HG03064 (cell line): ENCODE results near the gene CTCF.
"Not testable (repeated sequence)": the region's sequence is repeated elsewhere in the genome, so short reads cannot be mapped to it uniquely, and the experiment has no call there.

Experiments used
- ATAC-seq: cut with Tn5 transposase; IDR thresholded peaks from one replicate; pipeline ENCODE4 v1.9.1; 2021; ENCODE audit warnings: low read depth; ENCODE audit not compliant: unreplicated experiment

Gene CTCF, protein sequence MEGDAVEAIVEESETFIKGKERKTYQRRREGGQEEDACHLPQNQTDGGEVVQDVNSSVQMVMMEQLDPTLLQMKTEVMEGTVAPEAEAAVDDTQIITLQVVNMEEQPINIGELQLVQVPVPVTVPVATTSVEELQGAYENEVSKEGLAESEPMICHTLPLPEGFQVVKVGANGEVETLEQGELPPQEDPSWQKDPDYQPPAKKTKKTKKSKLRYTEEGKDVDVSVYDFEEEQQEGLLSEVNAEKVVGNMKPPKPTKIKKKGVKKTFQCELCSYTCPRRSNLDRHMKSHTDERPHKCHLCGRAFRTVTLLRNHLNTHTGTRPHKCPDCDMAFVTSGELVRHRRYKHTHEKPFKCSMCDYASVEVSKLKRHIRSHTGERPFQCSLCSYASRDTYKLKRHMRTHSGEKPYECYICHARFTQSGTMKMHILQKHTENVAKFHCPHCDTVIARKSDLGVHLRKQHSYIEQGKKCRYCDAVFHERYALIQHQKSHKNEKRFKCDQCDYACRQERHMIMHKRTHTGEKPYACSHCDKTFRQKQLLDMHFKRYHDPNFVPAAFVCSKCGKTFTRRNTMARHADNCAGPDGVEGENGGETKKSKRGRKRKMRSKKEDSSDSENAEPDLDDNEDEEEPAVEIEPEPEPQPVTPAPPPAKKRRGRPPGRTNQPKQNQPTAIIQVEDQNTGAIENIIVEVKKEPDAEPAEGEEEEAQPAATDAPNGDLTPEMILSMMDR

DNA sequence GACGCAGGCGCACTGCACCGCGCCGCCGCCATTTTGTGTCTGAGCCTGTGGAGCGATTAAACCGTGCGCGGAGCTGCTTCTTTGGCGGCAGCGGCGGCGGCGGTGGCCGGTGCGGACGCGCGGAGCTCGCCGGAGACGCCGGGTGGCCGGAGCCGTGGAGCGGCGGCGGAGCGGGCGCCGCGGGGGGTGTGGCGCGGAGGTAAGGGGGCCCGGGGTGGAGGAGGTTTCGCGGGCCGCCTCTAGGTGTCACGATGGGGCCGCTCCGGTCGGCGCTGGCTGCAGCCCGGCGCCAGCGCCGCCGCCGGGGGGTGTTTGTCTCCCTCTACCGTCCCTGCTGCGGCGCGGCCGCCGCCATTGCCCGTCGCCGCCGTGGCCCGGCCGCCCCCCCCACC is at the start of gene CTCF:
TSS of gene CTCF (plus strand) at position 1 of the 392 bp plus-strand sequence. CDS start 48,307 bp downstream, outside the sequence.
- ATAC-seq, result peak; percentile 48

DNA sequence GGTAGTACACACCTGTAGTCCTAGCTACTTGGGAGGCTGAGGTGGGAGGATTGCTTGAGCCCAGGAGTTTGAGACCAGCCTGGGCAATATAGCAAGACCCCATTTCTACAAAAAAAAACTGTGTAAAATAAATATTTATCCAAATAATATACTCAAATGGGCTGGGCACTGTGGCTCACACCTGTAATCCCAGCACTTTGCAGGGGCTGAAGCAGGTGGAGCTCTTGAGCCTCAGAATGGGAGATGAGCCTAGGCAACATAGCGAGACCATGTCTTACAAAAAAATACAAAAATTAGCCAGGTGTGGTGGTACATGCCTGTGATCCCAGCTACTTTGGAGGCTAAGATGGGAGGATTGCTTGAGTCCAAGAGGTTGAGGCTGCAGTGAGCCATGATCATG is 48.4 kb upstream of the CTCF start:
- not testable (repeated sequence) for ATAC-seq

GRCh38 chr16:67514382-67514828 is 47.9 kb upstream of the CTCF start:
- no peak for ATAC-seq

- ATAC-seq, result no peak
These were observed 45.8 kb upstream of the CTCF start for GRCh38 chr16:67516296-67517154.

DNA sequence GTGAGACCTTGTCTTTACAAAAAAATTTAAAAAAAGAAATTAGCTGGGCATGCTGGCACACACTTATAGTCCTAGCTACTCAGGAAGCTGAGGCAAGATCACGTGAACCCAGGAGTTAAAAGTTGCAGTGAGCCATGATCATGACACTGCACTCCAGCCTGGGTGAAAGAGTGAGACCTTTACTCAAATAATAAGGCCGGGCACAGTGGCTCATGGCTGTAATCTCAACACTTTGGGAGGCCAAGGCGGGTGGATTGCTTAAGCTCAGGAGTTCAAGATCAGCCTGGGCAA is 45.2 kb upstream of the CTCF start:
- ATAC-seq, result no peak

- peak; percentile 46 for ATAC-seq
These were observed 44.5 kb upstream of the CTCF start for GRCh38 chr16:67517661-67518423.

DNA sequence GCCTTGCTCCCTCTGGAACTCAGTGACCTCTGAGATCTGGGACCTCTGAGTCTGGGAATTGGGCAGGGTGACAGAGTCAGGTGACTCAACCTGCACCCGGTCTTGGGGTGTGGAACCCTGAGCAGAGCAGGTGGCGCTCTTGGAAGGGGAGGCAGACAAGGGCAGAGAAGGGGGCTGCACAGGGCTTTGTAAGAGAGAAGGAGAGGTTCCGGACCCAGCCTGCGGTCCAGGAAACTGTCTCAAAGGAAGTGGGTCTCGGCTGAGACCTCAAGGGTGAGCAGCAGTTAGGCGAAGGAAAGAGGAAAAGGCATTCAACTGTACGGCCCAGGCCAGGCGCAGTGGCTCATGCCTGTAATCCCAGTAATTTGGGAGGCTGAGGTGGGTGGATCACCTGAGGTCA is 43.6 kb upstream of the CTCF start:
- ATAC-seq, result no peak

DNA sequence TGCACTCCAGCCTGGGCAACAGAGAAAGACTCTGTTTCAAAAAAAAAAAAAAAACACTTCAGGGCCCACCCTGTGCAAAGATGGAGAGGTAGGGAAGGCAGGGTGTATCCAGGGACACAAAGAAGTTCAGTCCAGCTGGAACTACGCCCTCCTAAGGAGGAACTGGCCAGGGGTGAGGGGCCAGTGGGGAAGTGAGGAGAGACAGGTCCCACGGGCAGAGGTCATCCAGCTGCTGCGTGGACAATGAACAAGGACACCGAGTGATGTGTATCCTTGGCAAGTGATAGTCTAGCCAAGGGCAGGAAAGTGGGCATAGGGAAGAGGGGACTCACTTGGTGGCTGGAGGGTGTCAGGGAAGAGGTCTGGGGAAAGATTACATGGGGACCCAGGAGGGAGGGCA is 43.1 kb upstream of the CTCF start:
- ATAC-seq, result no peak

- ATAC-seq, result peak; percentile 58
These were observed 41.1 kb upstream of the CTCF start for GRCh38 chr16:67521095-67521804.

DNA sequence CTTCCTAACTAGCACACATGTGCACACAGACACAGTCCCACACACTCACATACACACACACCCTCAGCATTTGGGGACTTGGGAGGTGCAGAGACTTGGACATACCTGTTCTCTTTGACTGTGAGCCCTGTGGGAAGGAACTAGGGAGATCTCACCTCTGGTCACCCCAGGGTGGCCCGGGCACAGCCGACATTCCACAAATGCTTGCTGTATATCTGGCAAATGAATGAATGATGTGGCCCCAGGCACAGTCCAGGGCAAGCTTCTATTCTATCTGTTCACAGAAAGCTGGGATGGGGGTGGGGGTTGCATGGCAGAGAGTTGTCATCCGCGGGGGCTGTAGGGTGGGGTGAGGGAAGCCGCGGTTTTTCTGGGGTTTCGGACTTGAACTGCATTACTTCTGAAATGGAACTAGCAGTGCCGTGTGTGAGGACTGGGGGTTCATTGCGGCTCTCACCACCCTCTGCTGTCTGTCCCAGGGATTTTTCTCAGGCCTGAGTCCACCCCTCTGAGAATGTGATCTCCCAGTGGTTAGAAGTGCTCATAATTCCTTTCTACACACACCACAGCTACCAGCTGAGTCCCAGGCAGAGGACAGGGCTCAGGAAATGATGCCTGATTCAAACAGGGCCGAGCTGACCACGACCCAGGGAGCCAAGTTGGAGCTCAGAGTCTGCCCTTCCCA is 37.0 kb upstream of the CTCF start:
- ATAC-seq, result no peak

- no peak for ATAC-seq
These were observed 36.1 kb upstream of the CTCF start for GRCh38 chr16:67526149-67526791.

- ATAC-seq, result no peak
These were observed 34.0 kb upstream of the CTCF start, which contains the start of gene RIPOR1 for GRCh38 chr16:67528222-67528869. TSS of gene RIPOR1 (plus strand) at chr16:67528829. CDS start at chr16:67538447, 9,618 bp downstream.

DNA sequence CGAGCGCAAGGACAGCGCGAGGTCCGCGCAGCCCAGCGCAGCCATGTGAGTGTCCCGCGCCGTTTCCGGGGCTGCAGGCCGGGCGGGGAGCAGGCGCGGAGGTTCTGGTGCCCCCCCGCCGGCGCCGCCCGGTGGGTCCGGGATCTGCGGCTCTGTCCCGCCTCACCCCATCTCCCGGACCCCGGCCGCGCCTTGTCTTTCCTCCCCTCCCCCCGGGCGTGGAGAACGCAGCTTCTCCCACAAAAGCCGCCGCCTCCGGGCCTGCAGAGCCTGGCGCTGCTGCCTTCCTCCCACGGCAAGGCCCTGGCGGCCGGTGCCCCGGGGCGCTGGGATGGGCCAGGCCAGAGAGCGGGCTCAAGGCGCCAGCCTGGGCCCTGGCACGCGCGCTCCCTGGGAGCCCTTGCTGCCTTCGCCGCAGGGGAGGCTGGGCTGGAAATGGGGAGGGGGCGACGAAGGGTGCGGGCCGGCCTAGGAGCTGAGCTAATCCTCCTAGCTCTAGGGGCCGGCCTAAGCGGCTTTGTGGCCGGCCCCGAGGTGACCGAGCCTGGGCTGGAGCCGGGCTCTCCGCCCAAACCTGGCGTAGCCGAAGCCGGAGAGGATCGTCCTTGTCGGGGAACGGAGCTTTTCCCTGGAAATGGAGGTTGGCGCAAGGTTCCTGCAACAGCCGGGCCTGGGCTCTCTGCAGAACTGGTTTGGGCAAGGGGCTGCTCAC is 33.3 kb upstream of the CTCF start:
- ATAC-seq, result no peak

GRCh38 chr16:67529582-67530012 is 32.7 kb upstream of the CTCF start:
- no peak for ATAC-seq

- ATAC-seq, result no peak
These were observed 32.0 kb upstream of the CTCF start for GRCh38 chr16:67530013-67530939.

- ATAC-seq, result no peak
These were observed 31.1 kb upstream of the CTCF start for GRCh38 chr16:67531247-67531646.
